ENCODE measurements around the gene SPI1.
A peak's percentile ranks its signal among the peaks of the same experiment; 100 is the strongest.

The SPI1 gene

DNA sequence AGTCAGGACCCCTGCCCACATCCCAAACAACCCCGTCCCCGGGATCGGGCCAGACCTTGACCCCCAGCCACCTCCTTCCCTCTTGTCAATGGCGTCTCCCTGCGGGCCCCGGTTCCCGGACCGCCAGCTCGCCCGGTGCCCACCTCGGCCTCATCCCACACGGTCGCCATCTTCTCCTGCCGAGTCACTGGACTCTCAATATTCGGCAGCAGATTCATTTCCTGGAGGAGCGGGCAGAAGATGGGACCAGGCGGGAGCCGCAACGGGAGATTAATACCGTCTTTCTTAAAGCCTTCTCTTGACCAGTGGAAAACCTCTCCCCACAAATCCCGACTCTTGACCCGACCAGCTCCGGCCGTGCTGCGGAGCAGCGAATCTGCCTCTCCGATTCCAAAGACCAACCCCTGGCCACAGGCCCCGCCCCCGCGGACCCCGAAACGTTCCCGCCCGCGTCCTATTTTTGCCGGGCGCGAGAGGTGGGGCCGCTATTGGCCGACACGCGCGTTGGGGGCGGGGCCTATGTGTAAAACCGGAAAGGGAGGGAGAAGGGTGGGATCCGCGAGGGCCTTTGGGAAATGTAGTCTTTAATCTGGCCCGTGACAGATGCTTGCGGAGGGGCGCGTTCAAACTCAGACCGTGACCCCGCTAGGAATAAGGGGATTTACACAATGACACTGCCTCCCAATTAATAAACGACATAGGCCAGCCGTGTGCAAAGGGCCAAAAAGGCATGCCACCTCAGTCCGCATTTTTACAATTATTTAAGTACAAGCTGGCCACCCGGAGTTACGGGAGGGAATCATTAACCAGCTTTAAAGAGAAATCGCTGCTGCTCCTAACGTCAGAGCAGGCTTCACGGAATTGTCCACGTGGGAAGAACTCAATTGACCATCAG is 48.0 kb upstream of the SPI1 start, which contains the start of gene PSMC3 (continued):
- TF ChIP-seq ZNF16 (tag by site-specific recombination; IDR thresholded peaks at IDR 0.05; ENCODE audit: low read depth): no peak
- TF ChIP-seq SP7 (tag by site-specific recombination; IDR thresholded peaks at IDR 0.05): peak; percentile 76
- TF ChIP-seq KLF1 (tag by site-specific recombination; IDR thresholded peaks at IDR 0.05): peak; percentile 25; the same call in 1 of the 2 replicates
- TF ChIP-seq, protein P1, sequence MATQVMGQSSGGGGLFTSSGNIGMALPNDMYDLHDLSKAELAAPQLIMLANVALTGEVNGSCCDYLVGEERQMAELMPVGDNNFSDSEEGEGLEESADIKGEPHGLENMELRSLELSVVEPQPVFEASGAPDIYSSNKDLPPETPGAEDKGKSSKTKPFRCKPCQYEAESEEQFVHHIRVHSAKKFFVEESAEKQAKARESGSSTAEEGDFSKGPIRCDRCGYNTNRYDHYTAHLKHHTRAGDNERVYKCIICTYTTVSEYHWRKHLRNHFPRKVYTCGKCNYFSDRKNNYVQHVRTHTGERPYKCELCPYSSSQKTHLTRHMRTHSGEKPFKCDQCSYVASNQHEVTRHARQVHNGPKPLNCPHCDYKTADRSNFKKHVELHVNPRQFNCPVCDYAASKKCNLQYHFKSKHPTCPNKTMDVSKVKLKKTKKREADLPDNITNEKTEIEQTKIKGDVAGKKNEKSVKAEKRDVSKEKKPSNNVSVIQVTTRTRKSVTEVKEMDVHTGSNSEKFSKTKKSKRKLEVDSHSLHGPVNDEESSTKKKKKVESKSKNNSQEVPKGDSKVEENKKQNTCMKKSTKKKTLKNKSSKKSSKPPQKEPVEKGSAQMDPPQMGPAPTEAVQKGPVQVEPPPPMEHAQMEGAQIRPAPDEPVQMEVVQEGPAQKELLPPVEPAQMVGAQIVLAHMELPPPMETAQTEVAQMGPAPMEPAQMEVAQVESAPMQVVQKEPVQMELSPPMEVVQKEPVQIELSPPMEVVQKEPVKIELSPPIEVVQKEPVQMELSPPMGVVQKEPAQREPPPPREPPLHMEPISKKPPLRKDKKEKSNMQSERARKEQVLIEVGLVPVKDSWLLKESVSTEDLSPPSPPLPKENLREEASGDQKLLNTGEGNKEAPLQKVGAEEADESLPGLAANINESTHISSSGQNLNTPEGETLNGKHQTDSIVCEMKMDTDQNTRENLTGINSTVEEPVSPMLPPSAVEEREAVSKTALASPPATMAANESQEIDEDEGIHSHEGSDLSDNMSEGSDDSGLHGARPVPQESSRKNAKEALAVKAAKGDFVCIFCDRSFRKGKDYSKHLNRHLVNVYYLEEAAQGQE (tag by site-specific recombination; IDR thresholded peaks at IDR 0.05): peak; percentile 1; the same call in 1 of the 2 replicates
- TF ChIP-seq ZNF2 (tag by site-specific recombination; IDR thresholded peaks at IDR 0.05): peak; percentile 51; the same call in 1 of the 2 replicates
- peak; percentile 64; the same call in 1 of the 2 replicates for TF ChIP-seq ZNF629 (tag by site-specific recombination; IDR thresholded peaks at IDR 0.05)
- TF ChIP-seq ZNF548 (tag by site-specific recombination; IDR thresholded peaks at IDR 0.05): no peak
- TF ChIP-seq, protein P2, sequence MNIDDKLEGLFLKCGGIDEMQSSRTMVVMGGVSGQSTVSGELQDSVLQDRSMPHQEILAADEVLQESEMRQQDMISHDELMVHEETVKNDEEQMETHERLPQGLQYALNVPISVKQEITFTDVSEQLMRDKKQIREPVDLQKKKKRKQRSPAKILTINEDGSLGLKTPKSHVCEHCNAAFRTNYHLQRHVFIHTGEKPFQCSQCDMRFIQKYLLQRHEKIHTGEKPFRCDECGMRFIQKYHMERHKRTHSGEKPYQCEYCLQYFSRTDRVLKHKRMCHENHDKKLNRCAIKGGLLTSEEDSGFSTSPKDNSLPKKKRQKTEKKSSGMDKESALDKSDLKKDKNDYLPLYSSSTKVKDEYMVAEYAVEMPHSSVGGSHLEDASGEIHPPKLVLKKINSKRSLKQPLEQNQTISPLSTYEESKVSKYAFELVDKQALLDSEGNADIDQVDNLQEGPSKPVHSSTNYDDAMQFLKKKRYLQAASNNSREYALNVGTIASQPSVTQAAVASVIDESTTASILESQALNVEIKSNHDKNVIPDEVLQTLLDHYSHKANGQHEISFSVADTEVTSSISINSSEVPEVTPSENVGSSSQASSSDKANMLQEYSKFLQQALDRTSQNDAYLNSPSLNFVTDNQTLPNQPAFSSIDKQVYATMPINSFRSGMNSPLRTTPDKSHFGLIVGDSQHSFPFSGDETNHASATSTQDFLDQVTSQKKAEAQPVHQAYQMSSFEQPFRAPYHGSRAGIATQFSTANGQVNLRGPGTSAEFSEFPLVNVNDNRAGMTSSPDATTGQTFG (tag by site-specific recombination; IDR thresholded peaks at IDR 0.05; ENCODE audit: borderline replicate concordance): no peak
- TF ChIP-seq KLF9 (tag by site-specific recombination; IDR thresholded peaks at IDR 0.05; ENCODE audit: low read depth): peak; percentile 75
- TF ChIP-seq PRDM1 (tag by site-specific recombination; IDR thresholded peaks at IDR 0.05): no peak
- peak; percentile 72; the same call in 1 of the 2 replicates for TF ChIP-seq ZBTB7A (tag by site-specific recombination; IDR thresholded peaks at IDR 0.05; ENCODE audit: low read depth)
- TF ChIP-seq ZNF837 (tag by site-specific recombination; IDR thresholded peaks at IDR 0.05): no peak
- TF ChIP-seq ZNF501 (tag by site-specific recombination; IDR thresholded peaks at IDR 0.05): peak; percentile 80
- TF ChIP-seq, protein P3, sequence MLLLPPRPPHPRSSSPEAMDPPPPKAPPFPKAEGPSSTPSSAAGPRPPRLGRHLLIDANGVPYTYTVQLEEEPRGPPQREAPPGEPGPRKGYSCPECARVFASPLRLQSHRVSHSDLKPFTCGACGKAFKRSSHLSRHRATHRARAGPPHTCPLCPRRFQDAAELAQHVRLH (tag by site-specific recombination; IDR thresholded peaks at IDR 0.05): peak; percentile 85
- TF ChIP-seq, protein P4, sequence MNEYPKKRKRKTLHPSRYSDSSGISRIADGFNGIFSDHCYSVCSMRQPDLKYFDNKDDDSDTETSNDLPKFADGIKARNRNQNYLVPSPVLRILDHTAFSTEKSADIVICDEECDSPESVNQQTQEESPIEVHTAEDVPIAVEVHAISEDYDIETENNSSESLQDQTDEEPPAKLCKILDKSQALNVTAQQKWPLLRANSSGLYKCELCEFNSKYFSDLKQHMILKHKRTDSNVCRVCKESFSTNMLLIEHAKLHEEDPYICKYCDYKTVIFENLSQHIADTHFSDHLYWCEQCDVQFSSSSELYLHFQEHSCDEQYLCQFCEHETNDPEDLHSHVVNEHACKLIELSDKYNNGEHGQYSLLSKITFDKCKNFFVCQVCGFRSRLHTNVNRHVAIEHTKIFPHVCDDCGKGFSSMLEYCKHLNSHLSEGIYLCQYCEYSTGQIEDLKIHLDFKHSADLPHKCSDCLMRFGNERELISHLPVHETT (tag by site-specific recombination; IDR thresholded peaks at IDR 0.05): peak; percentile 94
- TF ChIP-seq ZNF776 (tag by site-specific recombination; IDR thresholded peaks at IDR 0.05; ENCODE audit: borderline replicate concordance): no peak
- TF ChIP-seq, protein P5, sequence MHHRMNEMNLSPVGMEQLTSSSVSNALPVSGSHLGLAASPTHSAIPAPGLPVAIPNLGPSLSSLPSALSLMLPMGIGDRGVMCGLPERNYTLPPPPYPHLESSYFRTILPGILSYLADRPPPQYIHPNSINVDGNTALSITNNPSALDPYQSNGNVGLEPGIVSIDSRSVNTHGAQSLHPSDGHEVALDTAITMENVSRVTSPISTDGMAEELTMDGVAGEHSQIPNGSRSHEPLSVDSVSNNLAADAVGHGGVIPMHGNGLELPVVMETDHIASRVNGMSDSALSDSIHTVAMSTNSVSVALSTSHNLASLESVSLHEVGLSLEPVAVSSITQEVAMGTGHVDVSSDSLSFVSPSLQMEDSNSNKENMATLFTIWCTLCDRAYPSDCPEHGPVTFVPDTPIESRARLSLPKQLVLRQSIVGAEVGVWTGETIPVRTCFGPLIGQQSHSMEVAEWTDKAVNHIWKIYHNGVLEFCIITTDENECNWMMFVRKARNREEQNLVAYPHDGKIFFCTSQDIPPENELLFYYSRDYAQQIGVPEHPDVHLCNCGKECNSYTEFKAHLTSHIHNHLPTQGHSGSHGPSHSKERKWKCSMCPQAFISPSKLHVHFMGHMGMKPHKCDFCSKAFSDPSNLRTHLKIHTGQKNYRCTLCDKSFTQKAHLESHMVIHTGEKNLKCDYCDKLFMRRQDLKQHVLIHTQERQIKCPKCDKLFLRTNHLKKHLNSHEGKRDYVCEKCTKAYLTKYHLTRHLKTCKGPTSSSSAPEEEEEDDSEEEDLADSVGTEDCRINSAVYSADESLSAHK (tag by site-specific recombination; IDR thresholded peaks at IDR 0.05): 0 out of 2 replicates have a peak, but pooled peaks have one; percentile 16
- peak; percentile 7 for TF ChIP-seq ZNF335 (tag by site-specific recombination; conservative IDR thresholded peaks at IDR 0.05)
- TF ChIP-seq OVOL3 (tag by site-specific recombination; IDR thresholded peaks at IDR 0.05): peak; percentile 39; the same call in 1 of the 2 replicates
- TF ChIP-seq, protein P6, sequence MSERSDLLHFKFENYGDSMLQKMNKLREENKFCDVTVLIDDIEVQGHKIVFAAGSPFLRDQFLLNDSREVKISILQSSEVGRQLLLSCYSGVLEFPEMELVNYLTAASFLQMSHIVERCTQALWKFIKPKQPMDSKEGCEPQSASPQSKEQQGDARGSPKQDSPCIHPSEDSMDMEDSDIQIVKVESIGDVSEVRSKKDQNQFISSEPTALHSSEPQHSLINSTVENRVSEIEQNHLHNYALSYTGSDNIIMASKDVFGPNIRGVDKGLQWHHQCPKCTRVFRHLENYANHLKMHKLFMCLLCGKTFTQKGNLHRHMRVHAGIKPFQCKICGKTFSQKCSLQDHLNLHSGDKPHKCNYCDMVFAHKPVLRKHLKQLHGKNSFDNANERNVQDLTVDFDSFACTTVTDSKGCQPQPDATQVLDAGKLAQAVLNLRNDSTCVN (tag by site-specific recombination; optimal IDR thresholded peaks at IDR 0.05): peak; percentile 76
- peak; percentile 97 for TF ChIP-seq SP2 (tag by site-specific recombination; IDR thresholded peaks at IDR 0.05)
- peak; percentile 96 for TF ChIP-seq ZXDB (tag by site-specific recombination; IDR thresholded peaks at IDR 0.05)
- no peak for TF ChIP-seq ZNF394 (tag by site-specific recombination; IDR thresholded peaks at IDR 0.05; ENCODE audit: borderline replicate concordance)
- TF ChIP-seq ZIC2 (tag by site-specific recombination; IDR thresholded peaks at IDR 0.05): 0 out of 2 replicates have a peak, but pooled peaks have one; percentile 14
- TF ChIP-seq, protein P7, sequence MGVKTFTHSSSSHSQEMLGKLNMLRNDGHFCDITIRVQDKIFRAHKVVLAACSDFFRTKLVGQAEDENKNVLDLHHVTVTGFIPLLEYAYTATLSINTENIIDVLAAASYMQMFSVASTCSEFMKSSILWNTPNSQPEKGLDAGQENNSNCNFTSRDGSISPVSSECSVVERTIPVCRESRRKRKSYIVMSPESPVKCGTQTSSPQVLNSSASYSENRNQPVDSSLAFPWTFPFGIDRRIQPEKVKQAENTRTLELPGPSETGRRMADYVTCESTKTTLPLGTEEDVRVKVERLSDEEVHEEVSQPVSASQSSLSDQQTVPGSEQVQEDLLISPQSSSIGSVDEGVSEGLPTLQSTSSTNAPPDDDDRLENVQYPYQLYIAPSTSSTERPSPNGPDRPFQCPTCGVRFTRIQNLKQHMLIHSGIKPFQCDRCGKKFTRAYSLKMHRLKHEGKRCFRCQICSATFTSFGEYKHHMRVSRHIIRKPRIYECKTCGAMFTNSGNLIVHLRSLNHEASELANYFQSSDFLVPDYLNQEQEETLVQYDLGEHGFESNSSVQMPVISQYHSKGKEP (tag by site-specific recombination; IDR thresholded peaks at IDR 0.05): no peak

Measured in HEK293 (cell line).